Thyroid gland (tissue), 4 donors: ENCODE results near the gene GTF3C4. TPM values are rescaled to one million over a fixed set of nuclear protein-coding genes. Genes with fewer than 3 reads are reported as not detected.

Experiments used
- DNase-seq, 2 donors: peaks; one replicate each; pipeline ENCODE4 v3.0.0-alpha.2; 2019
- H3K27ac ChIP-seq, 3 donors: fragments of 200-600 bp; sonication (generic); 1 replicate in 2 of 3; 2 replicates in 1 of 3; pipeline ENCODE4 v1.5.1; 2016 to 2019; ENCODE audit warnings: mild to moderate bottlenecking in 1 of 3, moderate library complexity in 1 of 3
- H3K27me3 ChIP-seq: fragments of 200-600 bp; sonication (generic); one replicate; pipeline ENCODE4 v1.5.1; 2019
- H3K36me3 ChIP-seq, 2 donors: fragments of 200-600 bp; sonication (generic); one replicate each; pipeline ENCODE4 v1.5.1; 2016 to 2019
- H3K4me1 ChIP-seq, 2 donors: fragments of 200-600 bp; sonication (generic); one replicate each; pipeline ENCODE4 v1.5.1; 2017 to 2019
- H3K4me3 ChIP-seq, 3 donors: fragments of 200-600 bp; sonication (generic); replicated peaks in 1 of 3; 1 replicate in 2 of 3; 2 replicates in 1 of 3; pipeline ENCODE4 v1.5.1; 2016; ENCODE audit warnings: mild to moderate bottlenecking in 1 of 3
- H3K9me3 ChIP-seq: fragments of 200-600 bp; sonication (generic); one replicate; pipeline ENCODE4 v1.5.1; 2017
- CTCF ChIP-seq, 6 experiments: fragments of 200-600 bp in 3 of 6; fragments of 450-650 bp in 3 of 6; sonication (generic) in 3 of 6; IDR thresholded peaks; one replicate each; pipeline ENCODE4 v1.5.1; 2016 to 2019; ENCODE audit warnings: antibody characterized with exemption in 6 of 6, mild to moderate bottlenecking in 2 of 6, inconsistent platforms in 1 of 6, moderate library complexity in 1 of 6
- POLR2A ChIP-seq, 2 donors: fragments of 450-650 bp; IDR thresholded peaks; one replicate each; pipeline ENCODE4 v1.6.1; 2017; ENCODE audit warnings: antibody characterized with exemption in 2 of 2, mild to moderate bottlenecking in 2 of 2, moderate library complexity in 1 of 2
- WGBS, 2 donors: methylation state at CpG; one replicate each; pipeline ENCODE4 v1.1.5; 2017; 5-methylcytosine and 5-hydroxymethylcytosine counted together
- intact Hi-C: fragments of 100-400 bp; cut with DNase I; formaldehyde crosslinking; loops from one replicate; pipeline ENCODE4 v1.15.1; 2023
- total RNA-seq, 4 donors: library from RNA; depleted of rRNA; stranded (reverse); fragments of >200 nt; gene quantifications; one replicate each; pipeline ENCODE4 v1.2.3, GENCODE V29; 2016

The GTF3C4 gene
- total RNA-seq, 4 donors from 2014 or later = 20.5 to 25.0 (median 22.1) TPM

DNA sequence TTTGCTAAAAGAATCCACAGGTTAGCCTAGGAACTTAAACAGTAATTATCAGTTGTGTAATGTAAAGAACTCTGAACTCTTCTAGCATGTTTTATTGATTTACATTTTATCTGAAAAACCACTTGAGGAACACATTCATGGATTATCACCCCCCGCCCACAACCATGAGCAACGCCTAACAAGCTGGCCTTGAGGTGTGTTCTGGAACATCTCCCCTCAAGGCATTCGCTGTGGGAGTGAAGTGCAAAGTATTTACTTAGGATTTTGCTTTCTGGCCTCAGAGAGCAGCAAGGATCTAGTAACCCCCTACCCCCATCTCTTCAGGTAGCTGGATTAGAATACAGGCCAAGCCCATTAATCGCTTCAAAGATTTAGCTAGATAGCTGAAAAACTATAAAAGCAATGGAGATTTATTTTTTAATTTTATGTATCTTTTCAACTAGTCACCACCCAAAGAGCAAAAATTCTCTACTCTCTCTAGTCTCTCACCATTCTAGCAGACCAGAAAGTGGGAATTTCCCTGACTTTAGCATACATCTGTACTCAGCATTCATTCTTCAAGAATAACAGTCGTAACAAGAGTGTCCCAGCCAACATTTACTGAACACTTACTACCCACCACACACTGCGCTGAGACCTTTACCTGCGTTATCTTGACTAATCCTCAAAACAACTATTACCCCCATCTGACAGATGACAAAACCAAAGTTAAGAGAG, 37.7 kb upstream of the GTF3C4 start:
- intact Hi-C loops = no loop called here
- Histone ChIP-seq H3K27ac (no peak overlapping the region), H3K4me3 (no peak overlapping the region), H3K9me3 (no peaks in the 10 kb centered on the region), H3K27me3 (no peaks in the 10 kb centered on the region), H3K36me3 (peaks cover 29 to 33% of the 10 kb centered on the region in 2 donors), H3K4me1 (no peaks in the 10 kb centered on the region)
- 94 to 97% methylated on average over 7 of the region's 7 CpGs for WGBS, 2 donors
- DNase-seq = no peak
- TF ChIP-seq CTCF (IDR thresholded peaks at IDR 0.05) (no peak), POLR2A (IDR thresholded peaks at IDR 0.05) (no peak)

GRCh38 chr9:132634327-132634726, 35.9 kb upstream of the GTF3C4 start:
- TF ChIP-seq CTCF (IDR thresholded peaks at IDR 0.05) (no peak), POLR2A (IDR thresholded peaks at IDR 0.05) (no peak)
- H3K27me3 ChIP-seq = no peaks in the 10 kb centered on the region
- no peak for DNase-seq
- no peaks in the 10 kb centered on the region for H3K9me3 ChIP-seq
- WGBS, 2 donors = 95 to 98% methylated on average over 3 of the region's 3 CpGs
- peaks cover 30 to 32% of the 10 kb centered on the region in 2 donors for H3K36me3 ChIP-seq
- H3K27ac ChIP-seq = no peak overlapping the region
- intact Hi-C loops = no loop called here
- no peaks in the 10 kb centered on the region for H3K4me1 ChIP-seq
- no peak overlapping the region for H3K4me3 ChIP-seq

GRCh38 chr9:132637351-132637750, 32.9 kb upstream of the GTF3C4 start:
- H3K4me1 ChIP-seq = no peaks in the 10 kb centered on the region
- no peak overlapping the region for H3K27ac ChIP-seq
- no peaks in the 10 kb centered on the region for H3K27me3 ChIP-seq
- no peak overlapping the region for H3K4me3 ChIP-seq
- no peak for DNase-seq
- intact Hi-C loops = no loop called here
- H3K36me3 ChIP-seq = peaks cover 27 to 42% of the 10 kb centered on the region in 2 donors
- no peak for TF ChIP-seq POLR2A (IDR thresholded peaks at IDR 0.05)
- H3K9me3 ChIP-seq = no peaks in the 10 kb centered on the region
- 84 to 89% methylated on average over 12 of the region's 12 CpGs for WGBS, 2 donors

DNA sequence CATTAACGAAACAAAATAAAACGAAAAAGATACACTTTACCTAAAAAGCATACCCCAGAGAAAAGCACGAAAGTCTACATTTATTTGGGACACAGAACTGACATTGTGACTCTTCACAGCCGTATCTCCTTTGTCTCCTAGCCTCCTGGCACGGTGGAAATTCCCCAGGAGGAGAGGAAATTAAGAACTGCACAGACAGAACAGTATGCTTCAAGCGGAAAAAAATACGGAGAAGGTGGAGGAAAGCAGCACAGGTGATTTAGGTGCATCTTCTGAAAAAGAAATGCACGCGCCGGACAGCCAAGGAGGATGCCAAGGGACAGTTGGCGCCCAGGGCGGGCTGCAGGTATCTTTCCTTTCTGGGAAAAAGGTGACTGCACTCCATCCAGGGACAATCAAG, 32.5 kb upstream of the GTF3C4 start:
- TF ChIP-seq POLR2A (IDR thresholded peaks at IDR 0.05) (no peak), CTCF (IDR thresholded peaks at IDR 0.05) (no peak)
- H3K36me3 ChIP-seq = peaks cover 27 to 44% of the 10 kb centered on the region in 2 donors
- WGBS, 2 donors = 92 to 93% methylated on average over 12 of the region's 12 CpGs
- H3K27me3 ChIP-seq = no peaks in the 10 kb centered on the region
- no peak overlapping the region for H3K4me3 ChIP-seq
- no peaks in the 10 kb centered on the region for H3K4me1 ChIP-seq
- no peaks in the 10 kb centered on the region for H3K9me3 ChIP-seq
- DNase-seq = no peak
- H3K27ac ChIP-seq = no peak overlapping the region
- intact Hi-C loops = no loop called here

GRCh38 chr9:132638240-132638639, 32.0 kb upstream of the GTF3C4 start:
- intact Hi-C loops = no loop called here
- TF ChIP-seq CTCF (IDR thresholded peaks at IDR 0.05) (no peak), POLR2A (IDR thresholded peaks at IDR 0.05) (no peak)
- no peak for DNase-seq
- Histone ChIP-seq H3K27me3 (no peaks in the 10 kb centered on the region), H3K36me3 (peaks cover 27 to 48% of the 10 kb centered on the region in 2 donors), H3K9me3 (no peaks in the 10 kb centered on the region), H3K4me3 (no peak overlapping the region), H3K4me1 (no peaks in the 10 kb centered on the region), H3K27ac (no peak overlapping the region)
- 90 to 91% methylated on average over 5 of the region's 5 CpGs for WGBS, 2 donors
